ENCODE data around the gene WNT7A. TPM values are rescaled to one million over a fixed set of nuclear protein-coding genes. Genes with fewer than 3 reads are reported as not detected.

Gene WNT7A
- total RNA-seq, 2 donors from 2014 or later, result 0.13 TPM; not detected in 1

- no peak for DNase-seq
- Histone ChIP-seq H3K36me3 (ENCODE audit: control insufficient read depth, insufficient read depth, low read length) (no peaks in the 10 kb centered on the region), H3K27me3 (ENCODE audit: control insufficient read depth, insufficient read depth, low read length, poor library complexity, severe bottlenecking) (no peaks in the 10 kb centered on the region), H3K4me1 (ENCODE audit: control insufficient read depth, insufficient read depth, low read length) (no peaks in the 10 kb centered on the region), H3K9ac (ENCODE audit: extremely low read depth, low read length, poor library complexity, severe bottlenecking) (no peak overlapping the region), H3K4me3 (ENCODE audit: low read length) (no peak overlapping the region), H3K27ac (ENCODE audit: low read depth, low read length) (peak overlapping the region; percentile 22), H3K9me3 (ENCODE audit: control insufficient read depth, low read length) (peaks cover 2% of the 10 kb centered on the region)
- no peak for TF ChIP-seq CTCF (conservative IDR thresholded peaks at IDR 0.05)
- H3K27ac Mint-ChIP-seq, result no peak overlapping the region
- no peaks in the 10 kb centered on the region for H3K4me1 Mint-ChIP-seq
- 89 to 93% methylated on average over 6 to 8 of the region's 8 CpGs for WGBS, 2 experiments (ENCODE audit: insufficient coverage in 1 of 2, insufficient read length in 1 of 2)
- peaks cover 3% of the 10 kb centered on the region for H3K9me3 Mint-ChIP-seq
- no peak overlapping the region for H3K4me3 Mint-ChIP-seq
- peaks cover 7% of the 10 kb centered on the region for H3K27me3 Mint-ChIP-seq (ENCODE audit: insufficient read depth)
- H3K36me3 Mint-ChIP-seq (ENCODE audit: low read depth), result no peaks in the 10 kb centered on the region
These were observed 71.3 kb downstream of the WNT7A start for GRCh38 chr3:13808550-13808949.

GRCh38 chr3:13801361-13802204 is 78.3 kb downstream of the WNT7A start:
- 87 to 94% methylated on average over 7 to 15 of the region's 15 CpGs for WGBS, 2 experiments (ENCODE audit: insufficient coverage in 1 of 2, insufficient read length in 1 of 2)
- no peaks in the 10 kb centered on the region for H3K9me3 ChIP-seq (ENCODE audit: control insufficient read depth, low read length)
- H3K4me1 Mint-ChIP-seq, result no peaks in the 10 kb centered on the region

GRCh38 chr3:13800064-13800463 is 79.8 kb downstream of the WNT7A start:
- Mint-ChIP-seq H3K4me1 (peaks cover 6% of the 10 kb centered on the region), H3K27ac (no peak overlapping the region), H3K27me3 (ENCODE audit: insufficient read depth) (peaks cover 1% of the 10 kb centered on the region), H3K9me3 (no peaks in the 10 kb centered on the region), H3K4me3 (no peak overlapping the region), H3K36me3 (ENCODE audit: low read depth) (no peaks in the 10 kb centered on the region)
- TF ChIP-seq CTCF (conservative IDR thresholded peaks at IDR 0.05), result no peak
- Histone ChIP-seq H3K4me1 (ENCODE audit: control insufficient read depth, insufficient read depth, low read length) (no peaks in the 10 kb centered on the region), H3K27ac (ENCODE audit: low read depth, low read length) (no peak overlapping the region), H3K4me3 (ENCODE audit: low read length) (no peak overlapping the region), H3K9me3 (ENCODE audit: control insufficient read depth, low read length) (no peaks in the 10 kb centered on the region), H3K36me3 (ENCODE audit: control insufficient read depth, insufficient read depth, low read length) (no peaks in the 10 kb centered on the region), H3K27me3 (ENCODE audit: control insufficient read depth, insufficient read depth, low read length, poor library complexity, severe bottlenecking) (no peaks in the 10 kb centered on the region), H3K9ac (ENCODE audit: extremely low read depth, low read length, poor library complexity, severe bottlenecking) (no peak overlapping the region)
- no peak for DNase-seq
- WGBS, 2 experiments (ENCODE audit: insufficient coverage in 1 of 2, insufficient read length in 1 of 2), result 85 to 96% methylated on average over 5 to 6 of the region's 6 CpGs

More at GRCh38 chr3:13801361-13802204, 78.3 kb downstream of the WNT7A start:
- H3K27me3 Mint-ChIP-seq (ENCODE audit: insufficient read depth), result peaks cover 4% of the 10 kb centered on the region
- Histone ChIP-seq H3K27me3 (ENCODE audit: control insufficient read depth, insufficient read depth, low read length, poor library complexity, severe bottlenecking) (no peaks in the 10 kb centered on the region), H3K36me3 (ENCODE audit: control insufficient read depth, insufficient read depth, low read length) (no peaks in the 10 kb centered on the region), H3K27ac (ENCODE audit: low read depth, low read length) (no peak overlapping the region), H3K9ac (ENCODE audit: extremely low read depth, low read length, poor library complexity, severe bottlenecking) (no peak overlapping the region), H3K4me1 (ENCODE audit: control insufficient read depth, insufficient read depth, low read length) (no peaks in the 10 kb centered on the region), H3K4me3 (ENCODE audit: low read length) (no peak overlapping the region)
- H3K9me3 Mint-ChIP-seq, result no peaks in the 10 kb centered on the region
- TF ChIP-seq CTCF (conservative IDR thresholded peaks at IDR 0.05), result no peak
- DNase-seq, result no peak
- no peaks in the 10 kb centered on the region for H3K36me3 Mint-ChIP-seq (ENCODE audit: low read depth)
- H3K4me3 Mint-ChIP-seq, result no peak overlapping the region
- no peak overlapping the region for H3K27ac Mint-ChIP-seq
